GM12891 (cell line): ENCODE measurements around the gene RIPK1.

Experiments used
- POLR2A ChIP-seq: IDR thresholded peaks from 2 replicates; pipeline ENCODE4 v1.6.1; 2011; ENCODE audit warnings: low read depth, low read length, control low read depth
- POLR2AphosphoS5 ChIP-seq: IDR thresholded peaks from 2 replicates; pipeline ENCODE4 v1.6.1; 2011; ENCODE audit warnings: low read depth, low read length, control low read depth
- TAF1 ChIP-seq: IDR thresholded peaks from 2 replicates; pipeline ENCODE4 v1.6.1; 2011; ENCODE audit warnings: low read depth, low read length, control low read depth

- no peak for TF ChIP-seq TAF1
- TF ChIP-seq POLR2AphosphoS5 = no peak
- TF ChIP-seq POLR2A = no peak
Observed at GRCh38 chr6:3045777-3046176, 22.5 kb upstream of the RIPK1 start.
